ENCODE results near the gene KDELR3.
A peak's percentile ranks its signal among the peaks of the same experiment; 100 is the strongest.
"Not testable (repeated sequence)": the region's sequence is repeated elsewhere in the genome, so short reads cannot be mapped to it uniquely, and the experiment has no call there.

KDELR3 gene

GRCh38 chr22:38468443-38469305, 778 bp downstream of the KDELR3 start:
- peak overlapping the region; percentile 79 for H3K4me3 Mint-ChIP-seq
- DNase-seq: no peak
- H3K4me1 Mint-ChIP-seq: peaks cover 24% of the 10 kb centered on the region
- no peaks in the 10 kb centered on the region for H3K9me3 Mint-ChIP-seq
- H3K27ac Mint-ChIP-seq: no peak overlapping the region
- H3K27me3 Mint-ChIP-seq (ENCODE audit: low read depth, poor library complexity): peaks cover 12% of the 10 kb centered on the region
- TF ChIP-seq CTCF (IDR thresholded peaks at IDR 0.05): peak; percentile 27
- H3K36me3 Mint-ChIP-seq (ENCODE audit: low read depth): no peaks in the 10 kb centered on the region

- H3K27me3 Mint-ChIP-seq (ENCODE audit: low read depth, poor library complexity): peaks cover 12% of the 10 kb centered on the region
- peaks cover 23% of the 10 kb centered on the region for H3K4me1 Mint-ChIP-seq
- H3K4me3 Mint-ChIP-seq: peak overlapping the region; percentile 7
- H3K36me3 Mint-ChIP-seq (ENCODE audit: low read depth): no peaks in the 10 kb centered on the region
- no peak for TF ChIP-seq CTCF (IDR thresholded peaks at IDR 0.05)
- H3K9me3 Mint-ChIP-seq: no peaks in the 10 kb centered on the region
- H3K27ac Mint-ChIP-seq: no peak overlapping the region
- no peak for DNase-seq
These were observed 1.4 kb downstream of the KDELR3 start for GRCh38 chr22:38469306-38469781.

- H3K4me3 Mint-ChIP-seq: peak overlapping the region; percentile 28
- H3K27me3 Mint-ChIP-seq (ENCODE audit: low read depth, poor library complexity): peaks cover 12% of the 10 kb centered on the region
These were observed 2.3 kb downstream of the KDELR3 start for GRCh38 chr22:38470179-38470578.

GRCh38 chr22:38471237-38471636, 3.3 kb downstream of the KDELR3 start:
- Mint-ChIP-seq H3K9me3 (no peaks in the 10 kb centered on the region), H3K27me3 (ENCODE audit: low read depth, poor library complexity) (peaks cover 10% of the 10 kb centered on the region), H3K4me1 (peaks cover 21% of the 10 kb centered on the region), H3K27ac (no peak overlapping the region), H3K4me3 (no peak overlapping the region), H3K36me3 (ENCODE audit: low read depth) (no peaks in the 10 kb centered on the region)
- DNase-seq: no peak
- no peak for TF ChIP-seq CTCF (IDR thresholded peaks at IDR 0.05)

More at GRCh38 chr22:38470179-38470578, 2.3 kb downstream of the KDELR3 start:
- H3K4me1 Mint-ChIP-seq: peaks cover 22% of the 10 kb centered on the region
- not testable (repeated sequence) for H3K9me3 Mint-ChIP-seq; DNase-seq; H3K36me3 Mint-ChIP-seq (ENCODE audit: low read depth); H3K27ac Mint-ChIP-seq

GRCh38 chr22:38474003-38474607, 6.2 kb downstream of the KDELR3 start:
- no peak for DNase-seq
- Mint-ChIP-seq H3K27ac (no peak overlapping the region), H3K36me3 (ENCODE audit: low read depth) (no peaks in the 10 kb centered on the region), H3K27me3 (ENCODE audit: low read depth, poor library complexity) (no peaks in the 10 kb centered on the region), H3K9me3 (no peaks in the 10 kb centered on the region), H3K4me1 (peaks cover 10% of the 10 kb centered on the region), H3K4me3 (no peak overlapping the region)
- TF ChIP-seq CTCF (IDR thresholded peaks at IDR 0.05): no peak

GRCh38 chr22:38477585-38477984, 9.7 kb downstream of the KDELR3 start:
- Mint-ChIP-seq H3K4me1 (peaks cover 8% of the 10 kb centered on the region), H3K9me3 (no peaks in the 10 kb centered on the region), H3K36me3 (ENCODE audit: low read depth) (peaks cover 17% of the 10 kb centered on the region), H3K27me3 (ENCODE audit: low read depth, poor library complexity) (no peaks in the 10 kb centered on the region), H3K27ac (peak overlapping the region; percentile 68), H3K4me3 (no peak overlapping the region)
- no peak for TF ChIP-seq CTCF (IDR thresholded peaks at IDR 0.05)
- DNase-seq: no peak

All from nephron progenitor cell (in vitro differentiated cells).